Panc1 (cell line): ENCODE results near the gene SPINT1. TPM values are rescaled to one million over a fixed set of nuclear protein-coding genes. Genes with fewer than 3 reads are reported as not detected.
A peak's percentile ranks its signal among the peaks of the same experiment; 100 is the strongest.

Experiments used
- ATAC-seq: fragments of 200-7000 bp; cut with Tn5 transposase; 2 replicates; pipeline ENCODE4 v1.9.1; 2020; ENCODE audit warnings: mild to moderate bottlenecking, moderate library complexity
- BruUV-seq: library from RNA; stranded (reverse); fragments of 400-500 nt; replicated peaks from 2 replicates; lab custom pipeline; 2021; lab: Mats Ljungman, UMichigan
- CTCF ChIA-PET: fragments of 300-600 bp; sonication (Branson Sonifier 250); formaldehyde crosslinking; loops from one replicate; lab custom pipeline; 2022; ENCODE audit warnings: antibody characterized with exemption; lab: Charles Lee
- POLR2A ChIA-PET: fragments of 300-600 bp; sonication (Branson Sonifier 250); formaldehyde crosslinking; loops from one replicate; lab custom pipeline; 2022; ENCODE audit warnings: antibody characterized with exemption; lab: Charles Lee
- DNase-seq: peaks from one replicate; pipeline ENCODE4 v3.0.0-alpha.2; 2010; ENCODE audit warnings: low read depth, low spot score
- H3K27ac ChIP-seq: 2 replicates; pipeline ENCODE4 v1.5.1; 2011; ENCODE audit warnings: mild to moderate bottlenecking, low read length, inconsistent platforms
- H3K27me3 ChIP-seq: fragments of 200-500 bp; sonication (Bioruptor generic); 2 replicates; pipeline ENCODE4 v1.6.0; 2014; ENCODE audit warnings: low read length, inconsistent platforms; ENCODE audit not compliant: control insufficient read depth, insufficient read depth
- H3K36me3 ChIP-seq: fragments of 200-500 bp; sonication (Bioruptor generic); 2 replicates; pipeline ENCODE4 v1.5.1; 2014; ENCODE audit warnings: inconsistent platforms, mild to moderate bottlenecking, low read length, moderate library complexity; ENCODE audit not compliant: control insufficient read depth, insufficient read depth
- H3K4me1 ChIP-seq: 2 replicates; pipeline ENCODE4 v1.5.1; 2011; ENCODE audit warnings: inconsistent platforms, mild to moderate bottlenecking, low read length, moderate library complexity; ENCODE audit not compliant: control insufficient read depth, insufficient read depth
- H3K4me3 ChIP-seq, 2 experiments: 2 replicates each; pipeline ENCODE4 v1.5.1; 2011 to 2012; ENCODE audit warnings: low read depth in 2 of 2, low read length in 2 of 2, mild to moderate bottlenecking in 2 of 2, inconsistent platforms in 1 of 2, moderate library complexity in 1 of 2
- H3K9me3 ChIP-seq: fragments of 200-500 bp; sonication (Bioruptor generic); 2 replicates; pipeline ENCODE4 v1.5.1; 2014; ENCODE audit warnings: low read depth, mild to moderate bottlenecking, inconsistent platforms, low read length, moderate library complexity; ENCODE audit not compliant: control insufficient read depth, insufficient read depth
- POLR2AphosphoS5 ChIP-seq: IDR thresholded peaks from 2 replicates; pipeline ENCODE4 v1.6.1; 2012; ENCODE audit warnings: mild to moderate bottlenecking, low read depth, low read length, moderate library complexity
- SIN3A ChIP-seq: IDR thresholded peaks from 2 replicates; pipeline ENCODE4 v1.6.1; 2012; ENCODE audit warnings: low read depth, mild to moderate bottlenecking, low read length, moderate library complexity, borderline replicate concordance; ENCODE audit not compliant: insufficient read depth
- TCF7L2 ChIP-seq: IDR thresholded peaks from 2 replicates; pipeline ENCODE4 v1.6.1; 2011; ENCODE audit warnings: mild to moderate bottlenecking, low read depth, low read length, inconsistent platforms
- in situ Hi-C: cut with HindIII; loops from 2 replicates; pipeline ENCODE4 v1.10.0; 2016; ENCODE audit warnings: low sequenced_read_pairs, low pct_unique_long_range_greater_than_20kb
- intact Hi-C: fragments of 100-400 bp; cut with micrococcal nuclease; formaldehyde crosslinking; loops from one replicate; pipeline ENCODE4 v1.10.0; 2022; ENCODE audit not compliant: unreplicated experiment
- total RNA-seq: library from RNA; stranded (reverse); gene quantifications from one replicate; pipeline ENCODE4 v1.2.1, GENCODE V29; 2021; ENCODE audit not compliant: unreplicated experiment
- TF ChIP-seq, protein P1 (sequence below): fragments of 450-650 bp; IDR thresholded peaks from 2 replicates; pipeline ENCODE4 v1.5.1; 2017; ENCODE audit warnings: mild to moderate bottlenecking
- TF ChIP-seq, protein P2 (sequence below), 2 experiments: IDR thresholded peaks; 2 replicates each; pipeline ENCODE4 v1.6.1; 2011 to 2012; ENCODE audit warnings: low read depth in 2 of 2, control low read depth in 1 of 2, low read length in 1 of 2, mild to moderate bottlenecking in 1 of 2, moderate library complexity in 1 of 2; ENCODE audit not compliant: insufficient read depth in 1 of 2

Gene SPINT1
- total RNA-seq, 1 experiment from 2014 or later, result 32.7 TPM

DNA sequence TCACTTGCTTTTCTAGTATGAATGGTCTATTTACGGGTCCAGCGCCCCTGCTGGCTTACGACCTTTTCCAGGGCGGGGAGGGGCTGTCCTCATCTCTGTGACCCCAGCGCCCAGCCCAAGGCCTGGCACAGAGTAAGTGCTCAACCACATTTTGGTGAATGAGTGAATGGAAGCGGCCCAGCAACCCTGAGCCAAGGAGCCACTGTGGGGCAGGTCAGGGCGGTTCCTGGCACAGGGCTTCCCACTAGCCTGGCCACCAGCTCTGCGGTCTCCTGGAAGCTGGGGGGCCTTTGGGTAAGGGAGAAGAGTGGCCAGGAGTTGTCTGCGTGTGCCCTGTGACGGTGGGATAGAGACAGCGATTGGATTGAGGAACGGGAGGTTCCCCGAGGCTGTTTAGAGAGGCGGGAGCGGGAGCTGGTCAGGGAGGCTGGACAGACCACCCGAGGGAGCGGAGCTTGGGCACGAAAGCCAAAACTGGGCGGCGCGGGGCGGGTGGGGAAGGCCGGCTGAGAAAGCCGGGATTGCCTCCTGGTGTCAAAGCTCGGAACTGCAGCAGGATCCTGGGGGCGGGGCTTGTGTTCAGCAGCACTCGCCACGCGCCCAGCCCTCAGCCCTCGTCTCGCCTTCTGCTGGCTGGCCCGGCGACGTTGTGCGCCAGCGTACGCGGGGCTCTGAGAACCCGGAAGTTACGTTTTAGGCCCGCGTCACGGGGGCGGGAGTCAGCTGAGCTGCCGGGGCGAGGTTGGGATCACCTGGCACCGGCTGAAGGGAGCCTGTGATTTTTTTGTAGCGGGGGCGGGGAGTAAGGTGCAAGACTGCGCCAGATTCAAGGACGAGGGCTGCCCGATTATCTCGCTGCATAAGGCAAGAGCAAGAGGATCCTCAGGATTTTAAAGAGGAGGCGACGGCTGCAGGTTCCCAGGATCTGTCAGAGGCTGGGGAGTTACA lies 50.2 kb downstream of the SPINT1 start, which contains the start of gene VPS18:
VPS18 (plus strand) TSS at position 718 of the 948 bp plus-strand sequence. CDS start 319 bp downstream, outside the sequence.
- Histone ChIP-seq H3K9me3 (no peaks in the 10 kb centered on the region), H3K4me1 (peaks cover 9% of the 10 kb centered on the region), H3K27me3 (no peaks in the 10 kb centered on the region), H3K36me3 (peaks cover 5% of the 10 kb centered on the region), H3K4me3 (peak within 1 kb of the TSS; percentile 94 to 97), H3K27ac (peak within 1 kb of the TSS; percentile 90)
- BruUV-seq, result no TSS peak
- ChIA-PET CTCF (interaction anchor here (0.6 to 2.7 kb wide), 8 partner anchors 9 to 155 kb away, joined by 3 to 65 read pairs (median 6); partner anchors contain the start of gene RHOV), POLR2A (interaction anchor here (0.6 to 0.8 kb wide), 2 partner anchors 36 to 322 kb away, joined by 5 to 17 read pairs; no protein-coding TSS in a partner anchor)
- in situ Hi-C loops (no loop called here), intact Hi-C loops (loop anchor here (2.0 kb wide), 1 partner anchor 35 kb away; no protein-coding TSS in a partner anchor)
- DNase-seq, result peak; percentile 82
- TF ChIP-seq, protein P1, sequence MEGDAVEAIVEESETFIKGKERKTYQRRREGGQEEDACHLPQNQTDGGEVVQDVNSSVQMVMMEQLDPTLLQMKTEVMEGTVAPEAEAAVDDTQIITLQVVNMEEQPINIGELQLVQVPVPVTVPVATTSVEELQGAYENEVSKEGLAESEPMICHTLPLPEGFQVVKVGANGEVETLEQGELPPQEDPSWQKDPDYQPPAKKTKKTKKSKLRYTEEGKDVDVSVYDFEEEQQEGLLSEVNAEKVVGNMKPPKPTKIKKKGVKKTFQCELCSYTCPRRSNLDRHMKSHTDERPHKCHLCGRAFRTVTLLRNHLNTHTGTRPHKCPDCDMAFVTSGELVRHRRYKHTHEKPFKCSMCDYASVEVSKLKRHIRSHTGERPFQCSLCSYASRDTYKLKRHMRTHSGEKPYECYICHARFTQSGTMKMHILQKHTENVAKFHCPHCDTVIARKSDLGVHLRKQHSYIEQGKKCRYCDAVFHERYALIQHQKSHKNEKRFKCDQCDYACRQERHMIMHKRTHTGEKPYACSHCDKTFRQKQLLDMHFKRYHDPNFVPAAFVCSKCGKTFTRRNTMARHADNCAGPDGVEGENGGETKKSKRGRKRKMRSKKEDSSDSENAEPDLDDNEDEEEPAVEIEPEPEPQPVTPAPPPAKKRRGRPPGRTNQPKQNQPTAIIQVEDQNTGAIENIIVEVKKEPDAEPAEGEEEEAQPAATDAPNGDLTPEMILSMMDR, result peak; percentile 97
- TF ChIP-seq SIN3A, result peak; percentile 95; the same call in 1 of the 2 replicates
- peak; percentile 77 for TF ChIP-seq POLR2AphosphoS5
- no peak for TF ChIP-seq TCF7L2
- TF ChIP-seq, protein P2, sequence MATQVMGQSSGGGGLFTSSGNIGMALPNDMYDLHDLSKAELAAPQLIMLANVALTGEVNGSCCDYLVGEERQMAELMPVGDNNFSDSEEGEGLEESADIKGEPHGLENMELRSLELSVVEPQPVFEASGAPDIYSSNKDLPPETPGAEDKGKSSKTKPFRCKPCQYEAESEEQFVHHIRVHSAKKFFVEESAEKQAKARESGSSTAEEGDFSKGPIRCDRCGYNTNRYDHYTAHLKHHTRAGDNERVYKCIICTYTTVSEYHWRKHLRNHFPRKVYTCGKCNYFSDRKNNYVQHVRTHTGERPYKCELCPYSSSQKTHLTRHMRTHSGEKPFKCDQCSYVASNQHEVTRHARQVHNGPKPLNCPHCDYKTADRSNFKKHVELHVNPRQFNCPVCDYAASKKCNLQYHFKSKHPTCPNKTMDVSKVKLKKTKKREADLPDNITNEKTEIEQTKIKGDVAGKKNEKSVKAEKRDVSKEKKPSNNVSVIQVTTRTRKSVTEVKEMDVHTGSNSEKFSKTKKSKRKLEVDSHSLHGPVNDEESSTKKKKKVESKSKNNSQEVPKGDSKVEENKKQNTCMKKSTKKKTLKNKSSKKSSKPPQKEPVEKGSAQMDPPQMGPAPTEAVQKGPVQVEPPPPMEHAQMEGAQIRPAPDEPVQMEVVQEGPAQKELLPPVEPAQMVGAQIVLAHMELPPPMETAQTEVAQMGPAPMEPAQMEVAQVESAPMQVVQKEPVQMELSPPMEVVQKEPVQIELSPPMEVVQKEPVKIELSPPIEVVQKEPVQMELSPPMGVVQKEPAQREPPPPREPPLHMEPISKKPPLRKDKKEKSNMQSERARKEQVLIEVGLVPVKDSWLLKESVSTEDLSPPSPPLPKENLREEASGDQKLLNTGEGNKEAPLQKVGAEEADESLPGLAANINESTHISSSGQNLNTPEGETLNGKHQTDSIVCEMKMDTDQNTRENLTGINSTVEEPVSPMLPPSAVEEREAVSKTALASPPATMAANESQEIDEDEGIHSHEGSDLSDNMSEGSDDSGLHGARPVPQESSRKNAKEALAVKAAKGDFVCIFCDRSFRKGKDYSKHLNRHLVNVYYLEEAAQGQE (IDR thresholded peaks at IDR 0.05; ENCODE audit: insufficient read depth in 1 of 2, low read depth in 2 of 2, low read length in 1 of 2), result 0 out of 4 replicates have a peak, but pooled peaks of 1 of the 2 experiments have one; percentile 50
- peak; percentile 97 for ATAC-seq

DNA sequence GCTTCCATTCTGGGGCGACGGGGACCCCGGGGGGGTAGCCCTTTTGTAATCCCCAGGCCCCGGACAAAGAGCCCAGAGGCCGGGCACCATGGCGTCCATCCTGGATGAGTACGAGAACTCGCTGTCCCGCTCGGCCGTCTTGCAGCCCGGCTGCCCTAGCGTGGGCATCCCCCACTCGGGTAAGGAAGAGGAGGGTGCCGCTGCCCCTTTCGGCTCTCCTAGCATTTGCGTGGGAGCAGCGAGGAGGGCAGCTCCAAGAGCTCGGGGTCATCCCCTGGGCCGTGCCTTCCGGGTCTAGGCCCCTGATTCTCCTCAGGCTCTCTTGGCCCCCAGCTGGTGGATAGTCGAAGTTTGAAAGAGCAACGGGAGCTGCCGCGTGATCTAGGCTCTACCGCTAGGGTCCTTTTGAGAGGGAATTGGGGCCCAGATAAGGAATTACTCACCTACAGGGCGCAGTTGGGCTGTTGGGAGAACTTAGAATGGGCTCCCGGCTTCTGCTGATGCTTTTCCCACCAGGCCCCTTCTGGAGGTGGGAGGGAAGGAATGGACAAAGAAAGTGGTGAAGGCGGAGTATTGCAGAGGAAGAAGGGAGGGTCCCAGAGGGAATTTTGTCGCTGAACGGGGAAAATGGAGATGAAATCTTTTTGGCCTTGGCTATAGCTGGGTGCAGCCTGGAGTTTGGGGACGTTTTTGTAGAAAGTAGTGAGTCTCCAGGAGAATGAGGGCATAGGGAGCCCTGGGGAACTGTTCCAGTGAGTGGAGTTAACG lies 51.0 kb downstream of the SPINT1 start:
- H3K9me3 ChIP-seq, result no peaks in the 10 kb centered on the region
- BruUV-seq, result TSS peak; percentile 74
- ATAC-seq (peak; percentile 69), DNase-seq (no peak)
- ChIA-PET POLR2A (interaction anchor here (0.5 to 1.1 kb wide), 3 partner anchors 89 to 201 kb away, joined by 3 to 5 read pairs (median 3); partner anchors contain the start of gene GCHFR), CTCF (interaction anchor here (0.8 to 2.7 kb wide), 6 partner anchors 9 to 148 kb away, joined by 3 to 65 read pairs (median 8); partner anchors contain the start of gene RHOV)
- in situ Hi-C loops (no loop called here), intact Hi-C loops (no loop called here)
- H3K4me1 ChIP-seq, result peaks cover 9% of the 10 kb centered on the region
- H3K27ac ChIP-seq, result peak overlapping the region; percentile 88
- H3K4me3 ChIP-seq, result peak overlapping the region; percentile 94 to 97
- TF ChIP-seq, protein P1, result no peak
- TF ChIP-seq POLR2AphosphoS5 (no peak), SIN3A (no peak; the same call in 1 of the 2 replicates), TCF7L2 (no peak)
- TF ChIP-seq, protein P2 (IDR thresholded peaks at IDR 0.05; ENCODE audit: insufficient read depth in 1 of 2, low read depth in 2 of 2, low read length in 1 of 2), result no peak
- no peaks in the 10 kb centered on the region for H3K27me3 ChIP-seq
- H3K36me3 ChIP-seq, result peaks cover 5% of the 10 kb centered on the region
